Measurements from ENCODE around the gene P4HA2. TPM values are rescaled to one million over a fixed set of nuclear protein-coding genes. Genes with fewer than 3 reads are reported as not detected.

P4HA2 gene
- polyA plus RNA-seq, 1 of the 3 experiments (the other 2 are of a cell fraction) = 67.2 TPM

GRCh38 chr5:132238901-132239500 lies 11.3 kb upstream of the P4HA2 start:
- TF ChIP-seq TCF12 (IDR thresholded peaks at IDR 0.05) (no peak), FOXM1 (IDR thresholded peaks at IDR 0.05; ENCODE audit: low read depth) (no peak), FOXJ3 (CRISPR knock-in tag; IDR thresholded peaks at IDR 0.05) (no peak), MAX (IDR thresholded peaks at IDR 0.05; ENCODE audit: low read depth) (no peak), RXRA (IDR thresholded peaks at IDR 0.05; ENCODE audit: borderline replicate concordance, low read depth) (no peak), USF1 (IDR thresholded peaks at IDR 0.05; ENCODE audit: borderline replicate concordance, low read depth) (no peak), PBX3 (IDR thresholded peaks at IDR 0.05) (no peak), SIN3A (IDR thresholded peaks at IDR 0.05; ENCODE audit: borderline replicate concordance, low read depth, low read length) (no peak), NFIC (IDR thresholded peaks at IDR 0.05; ENCODE audit: borderline replicate concordance) (no peak), RFX5 (IDR thresholded peaks at IDR 0.05; ENCODE audit: low read length) (no peak), IRF3 (IDR thresholded peaks at IDR 0.05; ENCODE audit: low read depth, low read length) (no peak), YY1 (IDR thresholded peaks at IDR 0.05; ENCODE audit: low read depth) (no peak), MEF2A (IDR thresholded peaks at IDR 0.05; ENCODE audit: borderline replicate concordance, low read depth) (no peak), RAD21 (IDR thresholded peaks at IDR 0.05; ENCODE audit: low read length) (no peak), CTCF (IDR thresholded peaks at IDR 0.05) (no peak), GABPA (IDR thresholded peaks at IDR 0.05; ENCODE audit: low read depth) (no peak)
- Histone ChIP-seq H3K27me3 (ENCODE audit: insufficient read depth) (no peaks in the 10 kb centered on the region), H3K79me2 (ENCODE audit: insufficient read depth) (no peaks in the 10 kb centered on the region), H3F3A (replicated peaks; ENCODE audit: insufficient read depth) (no peaks in the 10 kb centered on the region), H2AFZ (ENCODE audit: low read depth) (no peak overlapping the region), H3K4me1 (ENCODE audit: control insufficient read depth in 1 of 2, insufficient read depth in 2 of 2, low read depth in 1 of 2, low read length in 1 of 2) (no peaks in the 10 kb centered on the region), H3K27ac (ENCODE audit: low read depth in 2 of 2, low read length in 1 of 2) (no peak overlapping the region), H3K4me2 (no peak overlapping the region), H3K36me3 (replicated peaks in 1 of 2; ENCODE audit: control insufficient read depth in 1 of 2, insufficient read depth in 2 of 2, low read length in 1 of 2) (no peaks in the 10 kb centered on the region), H4K20me1 (ENCODE audit: insufficient read depth) (no peaks in the 10 kb centered on the region), H3K9me2 (no peaks in the 10 kb centered on the region), H3K9me3 (0 out of 2 replicates have a peak, but pooled peaks cover under 1% of the 10 kb centered on the region), H3K4me3 (ENCODE audit: low read depth in 2 of 2, low read length in 1 of 2) (no peak overlapping the region), H3K9ac (no peak overlapping the region)
- CTCF ChIA-PET = interaction anchor here (0.7 to 3.9 kb wide), 35 partner anchors 8 to 438 kb away, joined by 3 to 50 read pairs (median 7); partner anchors contain the start of genes P4HA2, PDLIM4 and SLC22A4
- 5% methylated on average over 1 of the region's 1 CpG for WGBS (ENCODE audit: low lambda C conversion rate)
- POLR2A ChIA-PET = interaction anchor here (1.0 to 1.5 kb wide), 3 partner anchors 55 to 251 kb away, joined by 3 to 7 read pairs (median 5); partner anchors contain the start of genes IRF1, SLC22A4 and SLC22A5
- no peak for DNase-seq

Measured in SK-N-SH (cell line).